Measurements from ENCODE around the gene KDM4C.

KDM4C gene

DNA sequence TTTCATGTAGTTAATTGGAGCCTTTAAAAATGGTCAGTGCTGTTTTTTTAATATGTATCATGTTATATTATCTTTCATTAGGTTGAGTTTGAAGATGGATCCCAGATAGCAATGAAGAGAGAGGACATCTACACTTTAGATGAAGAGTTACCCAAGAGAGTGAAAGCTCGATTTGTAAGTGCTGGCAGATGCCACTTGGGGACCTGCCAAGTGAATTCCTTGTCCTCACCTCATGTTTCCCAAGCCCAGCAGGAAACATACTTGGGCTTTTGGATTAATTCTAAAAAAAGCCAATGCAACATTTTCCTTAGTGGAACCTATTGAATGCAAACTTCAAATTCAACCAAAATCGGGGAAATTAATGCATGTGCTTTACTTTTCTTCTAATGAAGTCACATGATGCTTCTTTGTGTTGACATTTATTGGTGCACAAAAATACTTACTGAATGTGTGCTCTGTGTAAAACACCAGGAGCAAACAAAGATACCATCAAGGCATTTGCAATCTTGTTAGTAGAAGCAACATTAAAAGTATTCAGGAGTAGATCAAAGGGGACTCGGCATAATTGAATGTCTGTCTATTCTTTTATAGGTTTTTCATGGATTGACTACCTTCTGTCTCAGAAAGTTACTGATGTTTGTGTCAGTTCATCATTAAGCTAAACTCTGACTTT is 412.1 kb downstream of the KDM4C start:
- H3K4me3 ChIP-seq (ENCODE audit: low read length in 2 of 2) = no peak overlapping the region
- peaks cover 0 to 3% of the 10 kb centered on the region in 2 donors for H3K4me1 ChIP-seq (ENCODE audit: control insufficient read depth in 2 of 2, insufficient read depth in 2 of 2, low read length in 2 of 2)
- no peaks in the 10 kb centered on the region for H3K9me3 ChIP-seq (ENCODE audit: control insufficient read depth in 2 of 2, low read length in 2 of 2)
- no peak overlapping the region for H3K27ac ChIP-seq (ENCODE audit: low read depth in 2 of 2, low read length in 2 of 2)
- peaks cover 18 to 26% of the 10 kb centered on the region in 2 donors for H3K36me3 ChIP-seq (ENCODE audit: control insufficient read depth in 2 of 2, insufficient read depth in 2 of 2, low read length in 2 of 2)
- H3K27me3 ChIP-seq (ENCODE audit: control insufficient read depth in 2 of 2, insufficient read depth in 2 of 2, low read length in 2 of 2) = no peaks in the 10 kb centered on the region
- H3K9ac ChIP-seq (ENCODE audit: low read depth in 1 of 2, low read length in 2 of 2) = no peak overlapping the region

DNA sequence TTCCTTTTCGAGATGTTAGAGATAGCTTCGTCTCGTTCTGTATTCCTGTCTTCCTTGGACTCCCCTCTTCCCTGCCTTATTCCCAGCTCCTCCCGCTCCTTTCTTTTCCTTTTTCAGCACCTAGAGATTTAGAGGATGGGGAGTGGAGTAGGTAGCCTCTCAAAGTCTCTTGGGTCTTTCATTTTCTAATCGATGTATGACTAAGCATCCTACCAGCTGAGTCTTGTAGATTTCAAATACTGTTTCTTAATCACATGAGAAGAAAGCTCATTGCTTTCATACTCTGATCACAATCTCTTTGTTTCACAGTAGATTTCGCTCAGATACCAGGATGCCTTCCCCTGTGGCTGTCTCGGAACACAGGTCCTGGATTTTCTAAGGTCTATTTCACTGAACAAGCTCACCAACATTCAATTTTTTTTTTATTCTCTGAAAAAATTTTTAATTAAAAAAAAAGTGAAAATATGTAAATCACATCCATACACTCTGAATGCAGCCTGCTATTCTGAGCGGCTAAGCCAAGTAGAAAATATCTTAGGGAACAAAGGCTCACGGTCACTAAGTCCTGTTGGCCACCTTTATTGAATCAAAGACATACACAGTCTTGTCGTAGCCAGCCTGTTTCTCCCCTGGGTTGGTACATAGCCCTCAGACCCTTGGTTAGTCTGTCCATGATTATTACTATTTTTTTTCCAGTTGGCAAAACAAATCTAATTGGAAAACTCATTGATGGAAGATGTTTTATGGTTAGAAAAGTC is 413.8 kb downstream of the KDM4C start:
- H3K9me3 ChIP-seq (ENCODE audit: control insufficient read depth in 2 of 2, low read length in 2 of 2) = no peaks in the 10 kb centered on the region
- H3K9ac ChIP-seq (ENCODE audit: low read depth in 1 of 2, low read length in 2 of 2) = no peak overlapping the region
- no peaks in the 10 kb centered on the region for H3K27me3 ChIP-seq (ENCODE audit: control insufficient read depth in 2 of 2, insufficient read depth in 2 of 2, low read length in 2 of 2)
- H3K4me1 ChIP-seq (ENCODE audit: control insufficient read depth in 2 of 2, insufficient read depth in 2 of 2, low read length in 2 of 2) = no peaks in the 10 kb centered on the region
- H3K36me3 ChIP-seq (ENCODE audit: control insufficient read depth in 2 of 2, insufficient read depth in 2 of 2, low read length in 2 of 2) = peaks cover 14 to 28% of the 10 kb centered on the region in 2 donors
- H3K27ac ChIP-seq (ENCODE audit: low read depth in 2 of 2, low read length in 2 of 2) = no peak overlapping the region
- no peak overlapping the region for H3K4me3 ChIP-seq (ENCODE audit: low read length in 2 of 2)

DNA sequence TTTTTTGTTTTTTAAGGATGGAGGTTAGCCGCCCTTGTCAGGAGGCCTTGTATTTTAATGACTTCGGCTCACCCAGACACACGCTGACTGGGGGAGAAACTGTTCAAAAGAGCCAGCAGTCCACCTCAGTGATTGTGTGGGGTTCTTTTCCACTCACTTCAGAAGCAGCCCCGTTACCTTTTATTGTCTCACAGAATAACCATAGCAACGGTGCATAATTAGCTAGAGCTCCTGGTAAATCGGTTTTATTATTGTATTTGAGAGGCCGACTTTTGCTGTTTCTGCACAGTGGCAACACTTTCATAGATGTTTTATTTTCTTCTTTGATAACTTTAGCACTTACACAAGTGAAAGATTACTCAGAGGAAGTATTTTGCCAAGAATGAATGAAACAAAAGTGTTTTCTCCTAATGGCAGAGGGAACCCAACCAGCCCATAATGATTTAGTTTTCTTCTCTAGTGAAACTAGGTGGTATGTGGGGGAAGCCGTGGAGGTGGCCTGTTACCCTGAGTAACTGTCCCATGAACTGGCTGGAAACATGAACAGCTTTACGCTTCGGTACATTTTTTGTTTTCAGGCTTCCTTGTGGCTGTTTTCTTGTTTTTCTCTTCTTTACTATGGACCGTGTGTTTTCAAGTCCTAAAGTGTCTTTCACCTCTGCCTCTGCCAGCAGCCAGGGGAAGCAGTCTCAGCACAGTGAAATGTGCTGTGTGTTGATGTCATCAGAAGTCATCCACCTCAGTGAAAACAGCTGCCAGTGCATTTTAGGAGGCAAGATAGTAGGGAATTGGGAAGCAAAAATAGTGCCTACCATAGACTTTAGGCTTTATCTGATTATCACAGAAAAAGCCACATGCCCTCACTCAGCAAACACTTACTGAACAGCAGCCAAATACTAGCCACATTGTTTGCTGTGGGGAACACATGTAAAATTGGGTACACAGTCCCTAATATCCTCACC is 414.7 kb downstream of the KDM4C start:
- no peaks in the 10 kb centered on the region for H3K27me3 ChIP-seq (ENCODE audit: control insufficient read depth in 2 of 2, insufficient read depth in 2 of 2, low read length in 2 of 2)
- H3K4me1 ChIP-seq (ENCODE audit: control insufficient read depth in 2 of 2, insufficient read depth in 2 of 2, low read length in 2 of 2) = no peaks in the 10 kb centered on the region
- H3K4me3 ChIP-seq (ENCODE audit: low read length in 2 of 2) = no peak overlapping the region
- no peaks in the 10 kb centered on the region for H3K9me3 ChIP-seq (ENCODE audit: control insufficient read depth in 2 of 2, low read length in 2 of 2)
- no peak overlapping the region for H3K9ac ChIP-seq (ENCODE audit: low read depth in 1 of 2, low read length in 2 of 2)
- peaks cover 14 to 26% of the 10 kb centered on the region in 2 donors for H3K36me3 ChIP-seq (ENCODE audit: control insufficient read depth in 2 of 2, insufficient read depth in 2 of 2, low read length in 2 of 2)
- no peak overlapping the region for H3K27ac ChIP-seq (ENCODE audit: low read depth in 2 of 2, low read length in 2 of 2)

DNA sequence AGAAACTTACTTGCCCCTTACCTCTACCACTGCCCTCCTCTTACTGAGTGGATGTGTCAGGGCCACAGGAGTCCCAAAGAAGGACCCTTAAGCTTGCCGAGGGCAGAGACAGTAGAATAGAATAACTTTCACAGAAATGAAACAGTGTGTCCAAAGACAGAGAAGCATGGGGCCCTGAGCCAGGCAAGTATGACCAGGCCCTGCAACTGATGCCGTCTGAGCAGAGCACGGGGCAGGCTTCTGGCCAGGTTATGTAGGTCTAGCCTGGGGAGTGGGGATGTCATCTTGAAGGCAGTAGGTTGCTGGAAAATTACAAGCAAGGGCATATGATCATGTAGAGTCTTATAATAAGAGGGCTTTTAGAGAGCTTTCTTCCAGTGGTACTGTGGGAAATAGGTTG is 415.4 kb downstream of the KDM4C start:
- Histone ChIP-seq H3K27ac (ENCODE audit: low read depth in 2 of 2, low read length in 2 of 2) (no peak overlapping the region), H3K4me1 (ENCODE audit: control insufficient read depth in 2 of 2, insufficient read depth in 2 of 2, low read length in 2 of 2) (no peaks in the 10 kb centered on the region), H3K4me3 (ENCODE audit: low read length in 2 of 2) (no peak overlapping the region), H3K36me3 (ENCODE audit: control insufficient read depth in 2 of 2, insufficient read depth in 2 of 2, low read length in 2 of 2) (peaks cover 14 to 23% of the 10 kb centered on the region in 2 donors), H3K27me3 (ENCODE audit: control insufficient read depth in 2 of 2, insufficient read depth in 2 of 2, low read length in 2 of 2) (no peaks in the 10 kb centered on the region), H3K9ac (ENCODE audit: low read depth in 1 of 2, low read length in 2 of 2) (no peak overlapping the region), H3K9me3 (ENCODE audit: control insufficient read depth in 2 of 2, low read length in 2 of 2) (no peaks in the 10 kb centered on the region)

DNA sequence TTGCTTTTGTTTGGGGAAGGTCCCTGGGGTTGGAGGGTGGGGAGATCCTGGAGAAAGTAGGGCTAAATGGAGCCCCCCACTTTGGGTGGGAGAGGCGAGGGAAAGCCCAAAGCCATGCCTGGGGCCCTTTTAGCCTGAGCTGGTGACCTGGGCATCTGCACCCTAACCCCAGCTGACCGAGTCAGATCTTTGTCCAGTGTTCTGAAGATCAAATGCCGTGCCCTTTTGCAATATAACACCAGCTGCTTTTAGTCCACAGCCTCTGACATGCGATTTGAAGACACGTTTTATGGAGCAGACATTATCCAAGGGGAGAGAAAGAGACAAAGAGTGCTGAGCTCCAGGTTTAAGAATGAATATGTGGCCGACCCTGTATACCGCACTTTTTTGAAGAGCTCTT is 416.5 kb downstream of the KDM4C start:
- Histone ChIP-seq H3K27ac (ENCODE audit: low read depth in 2 of 2, low read length in 2 of 2) (no peak overlapping the region), H3K9ac (ENCODE audit: low read depth in 1 of 2, low read length in 2 of 2) (no peak overlapping the region), H3K9me3 (ENCODE audit: control insufficient read depth in 2 of 2, low read length in 2 of 2) (no peaks in the 10 kb centered on the region), H3K4me1 (ENCODE audit: control insufficient read depth in 2 of 2, insufficient read depth in 2 of 2, low read length in 2 of 2) (no peaks in the 10 kb centered on the region), H3K27me3 (ENCODE audit: control insufficient read depth in 2 of 2, insufficient read depth in 2 of 2, low read length in 2 of 2) (no peaks in the 10 kb centered on the region), H3K36me3 (ENCODE audit: control insufficient read depth in 2 of 2, insufficient read depth in 2 of 2, low read length in 2 of 2) (peaks cover 14 to 23% of the 10 kb centered on the region in 2 donors), H3K4me3 (ENCODE audit: low read length in 2 of 2) (no peak overlapping the region)

DNA sequence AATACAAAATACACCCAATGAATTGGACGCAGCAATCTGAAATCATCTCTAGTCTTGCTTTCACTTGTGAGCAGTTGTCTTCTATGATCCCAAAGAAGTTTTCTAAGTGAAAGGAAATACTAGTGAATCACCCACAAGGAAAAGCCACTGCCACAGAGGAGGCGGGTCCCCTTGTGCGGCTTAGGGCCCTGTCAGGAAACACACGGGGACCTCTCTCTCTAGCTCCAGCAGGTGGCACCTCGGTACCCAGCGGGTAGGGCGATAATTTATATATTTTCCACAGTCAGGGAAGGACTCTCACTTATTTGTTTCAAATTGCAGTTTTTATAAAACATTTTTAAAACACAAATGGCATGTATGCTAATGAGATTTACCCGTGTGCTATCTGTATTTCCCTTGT is 417.1 kb downstream of the KDM4C start:
- Histone ChIP-seq H3K4me3 (ENCODE audit: low read length in 2 of 2) (no peak overlapping the region), H3K4me1 (ENCODE audit: control insufficient read depth in 2 of 2, insufficient read depth in 2 of 2, low read length in 2 of 2) (no peaks in the 10 kb centered on the region), H3K27me3 (ENCODE audit: control insufficient read depth in 2 of 2, insufficient read depth in 2 of 2, low read length in 2 of 2) (no peaks in the 10 kb centered on the region), H3K9ac (ENCODE audit: low read depth in 1 of 2, low read length in 2 of 2) (no peak overlapping the region), H3K9me3 (ENCODE audit: control insufficient read depth in 2 of 2, low read length in 2 of 2) (no peaks in the 10 kb centered on the region), H3K36me3 (ENCODE audit: control insufficient read depth in 2 of 2, insufficient read depth in 2 of 2, low read length in 2 of 2) (peaks cover 14 to 23% of the 10 kb centered on the region in 2 donors), H3K27ac (ENCODE audit: low read depth in 2 of 2, low read length in 2 of 2) (no peak overlapping the region)

DNA sequence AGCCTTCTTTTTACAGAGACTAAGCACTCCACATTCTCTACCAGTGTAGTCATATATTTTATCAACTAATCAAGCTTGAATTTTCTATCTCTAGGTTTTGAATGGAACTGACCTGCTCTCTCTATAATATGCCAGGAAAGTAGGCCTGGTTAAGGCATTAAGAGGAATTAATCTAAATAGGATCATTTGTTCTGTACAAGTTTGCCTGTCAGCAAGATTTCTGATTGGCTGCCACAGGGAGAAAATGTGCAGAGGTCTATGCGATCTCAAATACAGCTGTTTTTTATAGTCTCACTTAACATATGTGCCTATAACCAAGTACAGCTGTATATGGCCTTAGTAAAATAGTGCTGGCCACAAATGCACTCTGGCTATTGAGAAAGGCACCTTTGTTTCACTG is 418.8 kb downstream of the KDM4C start:
- H3K9me3 ChIP-seq (ENCODE audit: control insufficient read depth in 2 of 2, low read length in 2 of 2) = no peaks in the 10 kb centered on the region
- peaks cover 6 to 18% of the 10 kb centered on the region in 2 donors for H3K36me3 ChIP-seq (ENCODE audit: control insufficient read depth in 2 of 2, insufficient read depth in 2 of 2, low read length in 2 of 2)
- no peaks in the 10 kb centered on the region for H3K27me3 ChIP-seq (ENCODE audit: control insufficient read depth in 2 of 2, insufficient read depth in 2 of 2, low read length in 2 of 2)
- H3K9ac ChIP-seq (ENCODE audit: low read depth in 1 of 2, low read length in 2 of 2) = no peak overlapping the region
- no peak overlapping the region for H3K27ac ChIP-seq (ENCODE audit: low read depth in 2 of 2, low read length in 2 of 2)
- no peaks in the 10 kb centered on the region for H3K4me1 ChIP-seq (ENCODE audit: control insufficient read depth in 2 of 2, insufficient read depth in 2 of 2, low read length in 2 of 2)
- no peak overlapping the region for H3K4me3 ChIP-seq (ENCODE audit: low read length in 2 of 2)

DNA sequence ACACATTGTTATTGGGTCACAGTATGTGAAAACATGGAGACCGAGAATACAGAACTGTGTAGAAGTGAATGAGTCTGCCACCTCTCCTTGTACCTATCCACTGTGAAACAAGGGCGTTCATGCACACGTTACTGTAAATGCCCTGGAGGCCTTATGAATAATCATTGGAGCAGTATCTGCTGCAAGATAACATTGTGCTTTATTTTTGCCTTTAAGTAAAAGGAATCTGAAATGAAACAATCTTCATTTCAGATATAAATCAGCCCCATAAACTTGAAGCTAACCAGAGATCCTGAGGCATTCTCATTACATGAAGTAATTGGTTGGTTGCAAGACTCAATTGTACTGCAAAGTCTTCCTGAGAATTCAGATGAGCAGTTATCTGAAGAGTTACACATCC is 419.6 kb downstream of the KDM4C start:
- no peaks in the 10 kb centered on the region for H3K27me3 ChIP-seq (ENCODE audit: control insufficient read depth in 2 of 2, insufficient read depth in 2 of 2, low read length in 2 of 2)
- H3K36me3 ChIP-seq (ENCODE audit: control insufficient read depth in 2 of 2, insufficient read depth in 2 of 2, low read length in 2 of 2) = peaks cover 5 to 14% of the 10 kb centered on the region in 2 donors
- H3K4me1 ChIP-seq (ENCODE audit: control insufficient read depth in 2 of 2, insufficient read depth in 2 of 2, low read length in 2 of 2) = no peaks in the 10 kb centered on the region
- no peak overlapping the region for H3K27ac ChIP-seq (ENCODE audit: low read depth in 2 of 2, low read length in 2 of 2)
- H3K9ac ChIP-seq (ENCODE audit: low read depth in 1 of 2, low read length in 2 of 2) = no peak overlapping the region
- no peak overlapping the region for H3K4me3 ChIP-seq (ENCODE audit: low read length in 2 of 2)
- H3K9me3 ChIP-seq (ENCODE audit: control insufficient read depth in 2 of 2, low read length in 2 of 2) = no peaks in the 10 kb centered on the region

DNA sequence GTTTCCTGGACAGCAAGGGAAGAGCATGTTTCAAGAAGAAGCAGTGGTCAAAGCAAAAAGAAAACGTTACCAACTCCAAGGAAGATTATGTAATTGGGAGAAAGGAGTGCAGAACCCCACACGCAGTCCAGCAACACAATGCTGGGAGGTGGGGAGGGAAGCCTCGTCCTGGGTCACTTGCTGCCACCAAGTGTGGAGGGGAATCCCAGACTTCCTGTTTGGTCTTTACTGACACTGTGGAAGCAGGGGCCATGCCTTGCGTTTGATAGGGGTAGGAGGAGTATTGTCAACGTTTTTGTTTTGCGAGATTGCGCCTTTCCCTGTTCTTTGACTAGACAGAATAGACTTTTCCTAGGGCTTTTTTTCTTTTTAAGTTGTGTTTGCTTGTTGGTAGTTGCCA is 421.0 kb downstream of the KDM4C start:
- H3K4me1 ChIP-seq (ENCODE audit: control insufficient read depth in 2 of 2, insufficient read depth in 2 of 2, low read length in 2 of 2) = no peaks in the 10 kb centered on the region
- no peak overlapping the region for H3K9ac ChIP-seq (ENCODE audit: low read depth in 1 of 2, low read length in 2 of 2)
- H3K27ac ChIP-seq (ENCODE audit: low read depth in 2 of 2, low read length in 2 of 2) = no peak overlapping the region
- no peaks in the 10 kb centered on the region for H3K9me3 ChIP-seq (ENCODE audit: control insufficient read depth in 2 of 2, low read length in 2 of 2)
- H3K4me3 ChIP-seq (ENCODE audit: low read length in 2 of 2) = no peak overlapping the region
- peaks cover 5 to 13% of the 10 kb centered on the region in 2 donors for H3K36me3 ChIP-seq (ENCODE audit: control insufficient read depth in 2 of 2, insufficient read depth in 2 of 2, low read length in 2 of 2)
- H3K27me3 ChIP-seq (ENCODE audit: control insufficient read depth in 2 of 2, insufficient read depth in 2 of 2, low read length in 2 of 2) = no peaks in the 10 kb centered on the region

DNA sequence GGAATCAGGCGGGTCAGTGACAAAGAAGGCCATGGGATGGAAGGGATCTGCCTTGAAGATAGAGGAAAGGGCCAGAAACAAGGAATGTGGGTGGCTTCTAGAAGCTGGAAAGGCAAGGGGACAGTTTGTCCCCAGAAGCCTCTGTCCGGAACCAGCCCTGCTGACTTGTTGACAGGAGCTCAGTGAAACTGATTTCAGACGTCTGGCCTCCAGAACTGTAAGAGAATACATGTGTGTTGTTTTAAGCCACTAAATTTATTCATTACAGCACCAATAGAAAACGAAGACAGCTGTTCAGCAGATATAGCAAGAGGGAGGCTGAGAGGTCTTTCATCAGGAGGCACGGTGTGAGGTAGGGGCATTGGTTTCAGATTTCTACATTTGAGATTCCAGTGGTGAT is 422.5 kb downstream of the KDM4C start:
- no peak overlapping the region for H3K27ac ChIP-seq (ENCODE audit: low read depth in 2 of 2, low read length in 2 of 2)
- H3K4me1 ChIP-seq (ENCODE audit: control insufficient read depth in 2 of 2, insufficient read depth in 2 of 2, low read length in 2 of 2) = no peaks in the 10 kb centered on the region
- H3K36me3 ChIP-seq (ENCODE audit: control insufficient read depth in 2 of 2, insufficient read depth in 2 of 2, low read length in 2 of 2) = peaks cover 0 to 3% of the 10 kb centered on the region in 2 donors
- H3K9ac ChIP-seq (ENCODE audit: low read depth in 1 of 2, low read length in 2 of 2) = no peak overlapping the region
- no peak overlapping the region for H3K4me3 ChIP-seq (ENCODE audit: low read length in 2 of 2)
- H3K27me3 ChIP-seq (ENCODE audit: control insufficient read depth in 2 of 2, insufficient read depth in 2 of 2, low read length in 2 of 2) = no peaks in the 10 kb centered on the region
- no peaks in the 10 kb centered on the region for H3K9me3 ChIP-seq (ENCODE audit: control insufficient read depth in 2 of 2, low read length in 2 of 2)

Data from mucosa of rectum (tissue), 2 donors.